ENCODE data around the gene ANKRD33. TPM values are rescaled to one million over a fixed set of nuclear protein-coding genes. Genes with fewer than 3 reads are reported as not detected.

ANKRD33 gene
- total and polyA plus RNA-seq, 2 of the 8 experiments (the other 6 are each of a cell fraction or from before 2014, with no cell fraction given): 0.41 to 0.53 TPM

DNA sequence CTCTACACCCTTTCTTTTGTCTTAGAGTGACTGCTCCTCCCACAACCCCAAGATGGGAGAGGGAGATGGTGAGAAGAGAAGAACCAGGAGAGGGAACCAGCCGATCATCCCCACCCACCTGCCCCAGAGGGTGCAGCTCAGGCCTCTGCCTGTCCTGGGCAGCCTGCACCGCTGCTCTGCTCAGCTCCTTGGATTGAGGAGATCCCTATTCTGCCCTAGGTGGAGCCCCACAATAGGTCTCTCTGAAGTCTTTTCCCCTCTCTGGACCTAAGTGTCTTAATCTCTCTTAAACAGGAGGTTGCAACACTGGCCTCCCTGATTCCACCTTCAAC, 2.2 kb downstream of the ANKRD33 start:
- Histone ChIP-seq H2BK5ac (ENCODE audit: low read depth, low read length) (no peak overlapping the region), H3K23ac (ENCODE audit: insufficient read length) (no peak overlapping the region), H4K8ac (ENCODE audit: extremely low read depth, insufficient read depth, low read length) (no peak overlapping the region), H4K5ac (ENCODE audit: insufficient read length, low read depth, low read length) (no peak overlapping the region), H3K4ac (replicated peaks; ENCODE audit: insufficient read length, low read depth, low read length) (no peak overlapping the region), H2AK5ac (ENCODE audit: low read depth, low read length) (no peak overlapping the region), H3K18ac (ENCODE audit: extremely low read depth, low read length) (no peak overlapping the region), H2AFZ (ENCODE audit: low read length) (no peak overlapping the region), H3K4me1 (replicated peaks in 1 of 4; ENCODE audit: control insufficient read depth in 3 of 4, insufficient read depth in 4 of 4, low read length in 3 of 4) (peaks cover 0 to 12% (median 5%) of the 10 kb centered on the region in 4 experiments; a peak in 6 of 7 replicates), H3K27ac (ENCODE audit: low read depth, low read length) (no peak overlapping the region), H2BK120ac (replicated peaks; ENCODE audit: low read depth, low read length) (no peak overlapping the region), H3K79me1 (ENCODE audit: low read depth, low read length) (no peaks in the 10 kb centered on the region), H4K20me1 (replicated peaks in 1 of 2; ENCODE audit: control insufficient read depth in 1 of 2, insufficient read depth in 2 of 2, low read length in 2 of 2) (no peaks in the 10 kb centered on the region), H3K4me2 (ENCODE audit: insufficient read depth in 1 of 2, low read depth in 2 of 2, low read length in 2 of 2) (no peak overlapping the region), H3K36me3 (ENCODE audit: control insufficient read depth in 2 of 4, insufficient read depth in 4 of 4, low read length in 3 of 4) (no peaks in the 10 kb centered on the region; a peak in 1 of 8 replicates), H4K91ac (replicated peaks; ENCODE audit: insufficient read length, low read length) (no peak overlapping the region), H3K79me2 (ENCODE audit: control insufficient read depth in 1 of 2, insufficient read depth in 2 of 2, low read length in 2 of 2) (no peaks in the 10 kb centered on the region), H3K23me2 (ENCODE audit: low read depth, low read length) (no peaks in the 10 kb centered on the region), H2BK12ac (ENCODE audit: low read depth, low read length) (no peak overlapping the region), H3K9me3 (ENCODE audit: insufficient read depth in 2 of 2, low read depth in 1 of 2, low read length in 1 of 2) (no peaks in the 10 kb centered on the region), H3K56ac (replicated peaks; ENCODE audit: insufficient read length, low read depth, low read length) (no peak overlapping the region), H2BK15ac (ENCODE audit: low read length) (no peak overlapping the region), H3K14ac (ENCODE audit: insufficient read length) (no peak overlapping the region), H3K9ac (replicated peaks in 1 of 4; ENCODE audit: extremely low read depth in 1 of 4, low read depth in 3 of 4, low read length in 3 of 4) (no peak overlapping the region), H3K4me3 (ENCODE audit: extremely low read depth in 1 of 4, insufficient read depth in 2 of 4, low read depth in 3 of 4, low read length in 4 of 4) (no peak overlapping the region), H2BK20ac (ENCODE audit: low read length) (no peak overlapping the region), H3K27me3 (replicated peaks in 1 of 4; ENCODE audit: control insufficient read depth in 3 of 4, extremely low read depth in 1 of 4, insufficient read depth in 3 of 4, low read length in 3 of 4) (peaks cover 0 to 10% (median 6%) of the 10 kb centered on the region in 4 experiments; a peak in 3 of 7 replicates)
- ChIA-PET CTCF (ENCODE audit: partially characterized antibody) (interaction anchor here (0.6 to 9.1 kb wide), 29 partner anchors 9 to 467 kb away, joined by 3 to 120 read pairs (median 4); partner anchors contain the start of gene ACVRL1), POLR2A (ENCODE audit: partially characterized antibody) (interaction anchor here (1.4 to 1.7 kb wide), 2 partner anchors 69 to 192 kb away, joined by 3 to 4 read pairs; no protein-coding TSS in a partner anchor)
- DNase-seq (ENCODE audit: low read depth in 1 of 2, low spot score in 2 of 2) (no peak), FAIRE-seq (no peak)
- TF ChIP-seq HDAC6 (IDR thresholded peaks at IDR 0.05; ENCODE audit: low read depth, low read length) (no peak), RXRA (IDR thresholded peaks at IDR 0.05; ENCODE audit: insufficient read depth, low read depth, low read length) (no peak), TAF1 (IDR thresholded peaks at IDR 0.05; ENCODE audit: low read depth, low read length) (no peak), SAP30 (IDR thresholded peaks at IDR 0.05; ENCODE audit: insufficient read depth, insufficient replicate concordance, low read length) (no peak), TAF7 (optimal IDR thresholded peaks at IDR 0.05; ENCODE audit: borderline replicate concordance, low read depth, low read length) (no peak)
- 72% methylated on average over 2 of the region's 2 CpGs; no CpG with 5 or more reads in 1 of the 2 experiments for WGBS, 2 experiments (ENCODE audit: extremely low coverage in 1 of 2, insufficient coverage in 1 of 2, insufficient read length in 1 of 2, insufficient replicate concordance in 2 of 2, low coverage in 1 of 2, low lambda C conversion rate in 2 of 2, missing lambda C conversion rate in 1 of 2)

Data from H1 (cell line).